Fibroblast of gingiva (primary cell): ENCODE data around the gene TNRC18.

Source experiments
- DNase-seq: peaks from one replicate; pipeline ENCODE4 v3.0.0-alpha.2; 2011; ENCODE audit warnings: low read depth

The TNRC18 gene

GRCh38 chr7:5428478-5429252, 5.0 kb upstream of the TNRC18 start:
- DNase-seq = peak; percentile 90

GRCh38 chr7:5426226-5426475, 2.5 kb upstream of the TNRC18 start:
- no peak for DNase-seq

GRCh38 chr7:5425507-5426225, 2.0 kb upstream of the TNRC18 start:
- peak; percentile 85 for DNase-seq

- peak; percentile 65 for DNase-seq
Measured at GRCh38 chr7:5424749-5425506, 1.3 kb upstream of the TNRC18 start.

- DNase-seq = peak; percentile 99
Measured at GRCh38 chr7:5423976-5424748, 528 bp upstream of the TNRC18 start.

GRCh38 chr7:5422396-5423305, 983 bp downstream of the TNRC18 start:
- DNase-seq = peak; percentile 46

GRCh38 chr7:5421714-5422395, 1.8 kb downstream of the TNRC18 start:
- peak; percentile 85 for DNase-seq

GRCh38 chr7:5420881-5421713, 2.5 kb downstream of the TNRC18 start:
- no peak for DNase-seq

- no peak for DNase-seq
Measured at GRCh38 chr7:5420067-5420880, 3.4 kb downstream of the TNRC18 start.

- no peak for DNase-seq
Measured at GRCh38 chr7:5419539-5420066, 4.0 kb downstream of the TNRC18 start.

GRCh38 chr7:5418285-5418582, 5.4 kb downstream of the TNRC18 start:
- DNase-seq = no peak

- peak; percentile 46 for DNase-seq
Measured at GRCh38 chr7:5417106-5418071, 6.2 kb downstream of the TNRC18 start.

GRCh38 chr7:5414916-5415315, 8.7 kb downstream of the TNRC18 start:
- no peak for DNase-seq

GRCh38 chr7:5413449-5413786, 10.2 kb downstream of the TNRC18 start:
- no peak for DNase-seq

GRCh38 chr7:5408777-5409176, 14.9 kb downstream of the TNRC18 start:
- no peak for DNase-seq

- DNase-seq = no peak
Measured at GRCh38 chr7:5406957-5407945, 16.4 kb downstream of the TNRC18 start.
